ENCODE results near the gene ABHD3. TPM values are rescaled to one million over a fixed set of nuclear protein-coding genes. Genes with fewer than 3 reads are reported as not detected.
"Not testable (repeated sequence)": the region's sequence is repeated elsewhere in the genome, so short reads cannot be mapped to it uniquely, and the experiment has no call there.

The ABHD3 gene
- polyA plus RNA-seq, 1 donor from 2014 or later = 7.9 TPM

- H3K9me2 ChIP-seq (ENCODE audit: insufficient read depth, low read length) = no peaks in the 10 kb centered on the region
- no peak overlapping the region for H3K9ac ChIP-seq (ENCODE audit: low read length)
- no peaks in the 10 kb centered on the region for H4K20me1 ChIP-seq (ENCODE audit: insufficient read depth)
- H3K27me3 ChIP-seq (ENCODE audit: insufficient read depth, low read depth, low read length) = no peaks in the 10 kb centered on the region
- no peaks in the 10 kb centered on the region for H3F3A ChIP-seq (ENCODE audit: insufficient read depth, low read length, poor library complexity, severe bottlenecking)
- H2AFZ ChIP-seq (ENCODE audit: low read depth, low read length) = no peak overlapping the region
- H3K4me2 ChIP-seq (ENCODE audit: low read length) = no peak overlapping the region
- no peak overlapping the region for H3K4me3 ChIP-seq (ENCODE audit: low read length)
- H3K79me2 ChIP-seq (replicated peaks; ENCODE audit: insufficient read depth, low read length) = no peaks in the 10 kb centered on the region
- no peak overlapping the region for H3K27ac ChIP-seq (ENCODE audit: low read length)
- no peaks in the 10 kb centered on the region for H3K36me3 ChIP-seq (ENCODE audit: insufficient read depth, low read length)
- no peaks in the 10 kb centered on the region for H3K9me3 ChIP-seq (ENCODE audit: low read length)
- TF ChIP-seq EP300 (conservative IDR thresholded peaks at IDR 0.05; ENCODE audit: poor library complexity, severe bottlenecking) (no peak), SMC3 (conservative IDR thresholded peaks at IDR 0.05; ENCODE audit: poor library complexity) (no peak), RAD21 (conservative IDR thresholded peaks at IDR 0.05) (no peak), CTCF (IDR thresholded peaks at IDR 0.05; ENCODE audit: poor library complexity, severe bottlenecking) (no peak), TAF1 (IDR thresholded peaks at IDR 0.05; ENCODE audit: low read depth) (no peak)
Observed at GRCh38 chr18:21686282-21687105, 18.1 kb downstream of the ABHD3 start.

- not testable (repeated sequence) for H3K9me2 ChIP-seq (ENCODE audit: insufficient read depth, low read length); H3K4me2 ChIP-seq (ENCODE audit: low read length); H3K9me3 ChIP-seq (ENCODE audit: low read length); H3K27me3 ChIP-seq (ENCODE audit: insufficient read depth, low read depth, low read length); H3F3A ChIP-seq (ENCODE audit: insufficient read depth, low read length, poor library complexity, severe bottlenecking); H3K9ac ChIP-seq (ENCODE audit: low read length); H3K79me2 ChIP-seq (replicated peaks; ENCODE audit: insufficient read depth, low read length); H2AFZ ChIP-seq (ENCODE audit: low read depth, low read length); H3K36me3 ChIP-seq (ENCODE audit: insufficient read depth, low read length); H3K27ac ChIP-seq (ENCODE audit: low read length); H4K20me1 ChIP-seq (ENCODE audit: insufficient read depth); H3K4me3 ChIP-seq (ENCODE audit: low read length)
Observed at GRCh38 chr18:21685556-21685981, 19.0 kb downstream of the ABHD3 start.

- Histone ChIP-seq H3K9ac (ENCODE audit: low read length) (no peak overlapping the region), H3K79me2 (replicated peaks; ENCODE audit: insufficient read depth, low read length) (no peaks in the 10 kb centered on the region), H3K36me3 (ENCODE audit: insufficient read depth, low read length) (no peaks in the 10 kb centered on the region), H3K27ac (ENCODE audit: low read length) (no peak overlapping the region), H2AFZ (ENCODE audit: low read depth, low read length) (no peak overlapping the region), H3K4me2 (ENCODE audit: low read length) (no peak overlapping the region), H3K4me3 (ENCODE audit: low read length) (no peak overlapping the region), H3K9me2 (ENCODE audit: insufficient read depth, low read length) (no peaks in the 10 kb centered on the region), H3K9me3 (ENCODE audit: low read length) (no peaks in the 10 kb centered on the region), H3K27me3 (ENCODE audit: insufficient read depth, low read depth, low read length) (no peaks in the 10 kb centered on the region), H3F3A (ENCODE audit: insufficient read depth, low read length, poor library complexity, severe bottlenecking) (no peaks in the 10 kb centered on the region), H4K20me1 (ENCODE audit: insufficient read depth) (no peaks in the 10 kb centered on the region)
- no peak for TF ChIP-seq RAD21 (conservative IDR thresholded peaks at IDR 0.05)
- no peak for TF ChIP-seq POLR2AphosphoS5 (IDR thresholded peaks at IDR 0.05)
- no peak for TF ChIP-seq REST (IDR thresholded peaks at IDR 0.05; ENCODE audit: borderline replicate concordance)
- TF ChIP-seq MXI1 (conservative IDR thresholded peaks at IDR 0.05; ENCODE audit: poor library complexity, severe bottlenecking) = no peak
- TF ChIP-seq SMC3 (conservative IDR thresholded peaks at IDR 0.05; ENCODE audit: poor library complexity) = no peak
- TF ChIP-seq TAF1 (IDR thresholded peaks at IDR 0.05; ENCODE audit: low read depth) = no peak
- no peak for TF ChIP-seq CTCF (IDR thresholded peaks at IDR 0.05; ENCODE audit: poor library complexity, severe bottlenecking)
- TF ChIP-seq EZH2 (IDR thresholded peaks at IDR 0.05; ENCODE audit: borderline replicate concordance, insufficient read depth, low read length, poor library complexity, severe bottlenecking) = no peak
- TF ChIP-seq EP300 (conservative IDR thresholded peaks at IDR 0.05; ENCODE audit: poor library complexity, severe bottlenecking) = no peak
Observed at GRCh38 chr18:21684731-21685130, 19.8 kb downstream of the ABHD3 start.

Measured in neural cell (in vitro differentiated cells).